Epithelial cell of proximal tubule (primary cell): ENCODE measurements around the gene NOS1AP. TPM values are rescaled to one million over a fixed set of nuclear protein-coding genes. Genes with fewer than 3 reads are reported as not detected.

ENCODE experiments used
- DNase-seq: peaks from one replicate; pipeline ENCODE4 v3.0.0-alpha.2; 2011; ENCODE audit warnings: low read depth
- H3K4me3 ChIP-seq: 2 replicates; pipeline ENCODE4 v1.5.1; 2011; ENCODE audit warnings: low read depth, mild to moderate bottlenecking, low read length
- CTCF ChIP-seq: conservative IDR thresholded peaks from 2 replicates; pipeline ENCODE4 v1.5.1; 2012; ENCODE audit warnings: low read depth, mild to moderate bottlenecking, low read length
- total RNA-seq: library from RNA; depleted of rRNA; stranded (reverse); fragments of >200 nt; gene quantifications from 2 replicates; pipeline ENCODE4 v1.2.3, GENCODE V29; 2015

The NOS1AP gene
- total RNA-seq, 1 donor from 2014 or later: 2.2 TPM

DNA sequence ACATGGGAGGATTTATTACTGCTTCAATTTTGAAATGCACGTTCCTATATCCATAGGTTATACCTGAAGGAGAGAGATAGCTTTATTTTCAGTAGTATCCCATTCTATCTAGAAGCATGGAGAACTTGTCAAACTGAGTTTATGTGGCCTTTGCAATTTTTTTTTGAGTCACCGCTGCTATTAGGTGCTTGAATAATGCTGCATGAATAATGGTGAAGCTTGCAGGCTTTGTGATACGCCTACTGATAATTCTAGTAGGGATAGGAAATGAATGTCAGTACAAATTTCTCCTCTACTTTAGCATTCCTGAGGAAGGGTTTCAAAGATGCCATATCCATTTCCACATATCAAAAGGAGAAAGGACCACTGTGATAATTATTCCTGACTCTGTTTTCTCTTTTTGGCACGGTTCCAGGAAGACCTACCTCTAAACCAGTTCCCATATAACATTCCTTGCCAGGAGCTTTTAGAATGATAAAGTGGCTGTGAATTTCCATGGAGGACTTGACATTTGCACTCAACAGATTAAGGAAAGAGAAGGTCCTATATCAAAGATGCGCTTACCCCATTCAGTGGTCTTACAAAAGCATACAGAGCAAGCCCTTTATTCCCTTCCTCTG is 223.7 kb downstream of the NOS1AP start:
- DNase-seq: no peak
- H3K4me3 ChIP-seq: no peak overlapping the region
- TF ChIP-seq CTCF: no peak

GRCh38 chr1:162294015-162294414 is 224.5 kb downstream of the NOS1AP start:
- DNase-seq: no peak
- TF ChIP-seq CTCF: no peak
- H3K4me3 ChIP-seq: no peak overlapping the region

DNA sequence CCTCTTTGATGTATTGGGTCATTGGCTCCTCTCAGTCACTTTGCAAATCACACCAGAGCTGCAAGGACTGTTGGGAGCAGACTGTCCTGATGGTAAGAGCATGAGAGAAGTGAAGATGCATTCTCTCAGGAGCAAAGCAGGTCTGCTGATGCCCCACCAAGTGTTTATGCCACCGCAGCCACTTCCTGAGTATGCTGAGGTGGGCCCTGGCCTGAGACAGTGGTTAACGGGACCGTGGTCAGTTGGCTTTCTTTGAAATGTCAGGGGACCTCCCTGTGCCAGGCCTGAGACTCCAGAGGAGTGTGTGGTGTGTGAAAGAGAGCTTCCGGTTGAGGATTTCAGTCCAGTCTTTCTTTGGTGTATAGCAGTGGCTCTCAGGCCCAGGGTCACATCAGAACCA is 227.7 kb downstream of the NOS1AP start:
- no peak for TF ChIP-seq CTCF
- no peak for DNase-seq

GRCh38 chr1:162298266-162298665 is 228.8 kb downstream of the NOS1AP start:
- TF ChIP-seq CTCF: no peak
- no peak for DNase-seq
- no peak overlapping the region for H3K4me3 ChIP-seq

More for the DNA sequence above, 227.7 kb downstream of the NOS1AP start:
- H3K4me3 ChIP-seq: no peak overlapping the region

GRCh38 chr1:162299018-162299417 is 229.5 kb downstream of the NOS1AP start:
- H3K4me3 ChIP-seq: no peak overlapping the region
- DNase-seq: no peak
- no peak for TF ChIP-seq CTCF

DNA sequence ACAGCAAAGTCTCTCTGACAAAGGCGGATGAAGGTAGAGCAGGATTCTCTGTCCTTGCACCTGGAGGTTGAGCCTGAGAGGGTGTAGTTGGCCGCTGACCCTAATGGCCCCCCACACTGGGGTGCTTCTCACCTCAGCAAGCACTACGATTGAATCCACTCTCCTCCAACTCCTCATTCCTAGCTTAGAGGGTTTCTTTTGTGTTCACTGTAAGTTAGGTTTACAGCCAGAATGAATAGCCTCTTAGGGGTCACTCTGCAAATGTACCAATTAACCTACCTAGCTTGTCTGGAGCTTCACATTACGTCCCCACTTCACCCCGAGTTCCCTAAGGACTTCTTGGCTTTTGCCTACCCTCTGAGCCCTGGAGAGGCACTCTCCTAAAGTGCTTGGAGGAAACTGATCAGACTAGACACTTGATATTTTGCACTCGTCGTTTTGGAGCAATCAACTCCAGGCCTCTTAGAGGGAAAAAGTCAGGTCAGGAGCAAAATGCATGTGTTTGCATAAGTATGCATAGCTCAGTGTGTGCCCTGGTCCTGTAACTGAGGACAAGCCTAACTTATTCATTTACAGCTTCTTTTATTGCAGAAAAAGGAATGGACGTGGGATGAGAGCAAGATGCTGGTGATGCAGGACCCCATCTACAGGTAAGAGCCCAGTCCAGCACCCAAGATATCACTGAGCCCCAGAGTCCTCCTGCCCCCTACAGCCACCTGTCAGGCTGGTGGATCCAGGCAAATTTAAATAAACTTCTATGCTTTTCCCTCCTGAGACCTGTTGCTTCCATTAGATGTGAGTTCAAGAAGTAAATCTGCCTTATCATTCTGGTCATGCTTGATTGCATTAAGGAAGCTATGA is 230.8 kb downstream of the NOS1AP start:
- H3K4me3 ChIP-seq: no peak overlapping the region
- no peak for DNase-seq
- no peak for TF ChIP-seq CTCF

GRCh38 chr1:162301696-162302095 is 232.2 kb downstream of the NOS1AP start:
- DNase-seq: no peak
- no peak for TF ChIP-seq CTCF

More at GRCh38 chr1:162301696-162302095, 232.2 kb downstream of the NOS1AP start:
- no peak overlapping the region for H3K4me3 ChIP-seq
